CD14-positive monocyte (primary cell): ENCODE results near the gene PAGE2. TPM values are rescaled to one million over a fixed set of nuclear protein-coding genes. Genes with fewer than 3 reads are reported as not detected.

Experiments used
- DNase-seq, 3 donors: peaks; one replicate each; pipeline ENCODE4 v3.0.0-alpha.2; 2011 to 2022
- H2AFZ ChIP-seq: 2 replicates; pipeline ENCODE4 v1.6.0; 2012; ENCODE audit warnings: mild to moderate bottlenecking, low read depth, low read length, inconsistent platforms; ENCODE audit not compliant: insufficient read depth, poor library complexity, severe bottlenecking
- H3K27ac ChIP-seq, 2 donors: 1 replicate in 1 of 2; 2 replicates in 1 of 2; pipeline ENCODE4 v1.5.1; 2012 to 2013; ENCODE audit warnings: low read length in 2 of 2, control low read depth in 1 of 2, inconsistent platforms in 1 of 2, low read depth in 1 of 2, mild to moderate bottlenecking in 1 of 2
- H3K27me3 ChIP-seq, 2 donors: one replicate each; pipeline versions ENCODE4 v1.6.0 to v1.6.1; 2011 to 2013; ENCODE audit warnings: low read length in 2 of 2; ENCODE audit not compliant: control insufficient read depth in 2 of 2, insufficient read depth in 2 of 2
- H3K36me3 ChIP-seq, 2 donors: replicated peaks in 1 of 2; 1 replicate in 1 of 2; 2 replicates in 1 of 2; pipeline versions ENCODE4 v1.5.1 to v1.6.1; 2012 to 2013; ENCODE audit warnings: low read length in 2 of 2, control low read depth in 1 of 2, inconsistent platforms in 1 of 2, mild to moderate bottlenecking in 1 of 2; ENCODE audit not compliant: insufficient read depth in 2 of 2, control insufficient read depth in 1 of 2
- H3K4me1 ChIP-seq, 2 donors: 1 replicate in 1 of 2; 2 replicates in 1 of 2; pipeline versions ENCODE4 v1.5.1 to v1.6.1; 2012 to 2013; ENCODE audit warnings: low read length in 2 of 2, control low read depth in 1 of 2, inconsistent platforms in 1 of 2, mild to moderate bottlenecking in 1 of 2, moderate library complexity in 1 of 2; ENCODE audit not compliant: insufficient read depth in 2 of 2, control insufficient read depth in 1 of 2
- H3K4me2 ChIP-seq: replicated peaks from 2 replicates; pipeline ENCODE3; 2012; ENCODE audit warnings: low read length, moderate library complexity, mild to moderate bottlenecking; ENCODE audit not compliant: poor library complexity, severe bottlenecking; ENCODE audit errors: extremely low read depth
- H3K4me3 ChIP-seq, 3 experiments: fragments of 200-600 bp in 1 of 3; sonication (generic) in 1 of 3; replicated peaks in 1 of 3; 1 replicate in 2 of 3; 2 replicates in 1 of 3; pipeline ENCODE4 v1.5.1; 2011 to 2013; ENCODE audit warnings: low read length in 3 of 3, mild to moderate bottlenecking in 3 of 3, control low read depth in 2 of 3, low read depth in 2 of 3, inconsistent platforms in 1 of 3, moderate library complexity in 1 of 3
- H3K79me2 ChIP-seq: 2 replicates; pipeline ENCODE4 v1.6.0; 2012; ENCODE audit warnings: mild to moderate bottlenecking, control low read depth, inconsistent platforms, low read length, moderate library complexity; ENCODE audit not compliant: insufficient read depth
- H3K9ac ChIP-seq: 2 replicates; pipeline ENCODE4 v1.6.0; 2017; ENCODE audit warnings: low read length, mild to moderate bottlenecking; ENCODE audit not compliant: insufficient read depth, poor library complexity, severe bottlenecking
- H3K9me3 ChIP-seq, 2 donors: replicated peaks in 1 of 2; 1 replicate in 1 of 2; 2 replicates in 1 of 2; pipeline versions ENCODE4 v1.5.1 to v1.6.1; 2012 to 2013; ENCODE audit warnings: low read length in 2 of 2, control low read depth in 1 of 2; ENCODE audit not compliant: control insufficient read depth in 1 of 2, insufficient read depth in 1 of 2
- H4K20me1 ChIP-seq: 2 replicates; pipeline ENCODE4 v1.6.0; 2012; ENCODE audit warnings: mild to moderate bottlenecking, low read length, control low read depth, moderate library complexity; ENCODE audit not compliant: insufficient read depth
- H3K27ac Mint-ChIP-seq, 7 donors: one replicate each; pipeline ENCODE4 v1.8.0; 2020; ENCODE audit warnings: mild to moderate bottlenecking in 7 of 7, mixed read lengths in 7 of 7, moderate library complexity in 6 of 7, inconsistent platforms in 2 of 7
- H3K27me3 Mint-ChIP-seq, 3 donors: one replicate each; pipeline ENCODE4 v1.8.0; 2021 to 2022; ENCODE audit warnings: low read depth in 3 of 3, mild to moderate bottlenecking in 3 of 3, mixed read lengths in 3 of 3, moderate library complexity in 3 of 3, inconsistent platforms in 1 of 3
- H3K36me3 Mint-ChIP-seq, 2 donors: one replicate each; pipeline ENCODE4 v1.8.0; 2020; ENCODE audit warnings: mixed read lengths in 2 of 2, inconsistent platforms in 1 of 2, mild to moderate bottlenecking in 1 of 2
- H3K4me1 Mint-ChIP-seq: one replicate; pipeline ENCODE4 v1.8.0; 2020; ENCODE audit warnings: mild to moderate bottlenecking, mixed read lengths
- H3K4me3 Mint-ChIP-seq, 2 donors: one replicate each; pipeline ENCODE4 v1.8.0; 2020; ENCODE audit warnings: mild to moderate bottlenecking in 2 of 2, mixed read lengths in 2 of 2, moderate library complexity in 1 of 2
- H3K9me3 Mint-ChIP-seq, 7 donors: one replicate each; pipeline ENCODE4 v1.8.0; 2020 to 2022; ENCODE audit warnings: mixed read lengths in 7 of 7, mild to moderate bottlenecking in 6 of 7, moderate library complexity in 6 of 7, inconsistent platforms in 2 of 7
- WGBS: methylation state at CpG from one replicate; pipeline ENCODE4 v1.1.5; 2013; ENCODE audit warnings: missing lambda C conversion rate; ENCODE audit not compliant: insufficient coverage; 5-methylcytosine and 5-hydroxymethylcytosine counted together
- intact Hi-C, 2 donors: fragments of 100-400 bp; cut with micrococcal nuclease; formaldehyde crosslinking; loops; one replicate each; pipeline versions ENCODE4 v1.15.0 to v1.15.1; 2023
- polyA minus RNA-seq: library from RNA; depleted of rRNA, polyadenylated mRNA; stranded (reverse); fragments of >200 nt; gene quantifications from 2 replicates; pipeline ENCODE4 v1.2.3, GENCODE V29; 2012
- polyA plus RNA-seq, 3 donors: library from polyadenylated mRNA; depleted of rRNA in 1 of 3; unstranded in 2 of 3; stranded (reverse) in 1 of 3; fragments of 300-500 nt in 2 of 3; fragments of >200 nt in 1 of 3; fragmentation: Illumina TruSeq in 2 of 3; gene quantifications; 1 replicate in 2 of 3; 2 replicates in 1 of 3; pipeline ENCODE4 v1.2.3, GENCODE V29; 2012 to 2021
- total RNA-seq, 12 experiments: library from RNA in 1 of 12; stranded (reverse) in 1 of 12; fragments of 120-200 nt in 1 of 12; gene quantifications; one replicate each; pipeline ENCODE4 v1.2.4 and lab custom pipeline; 2013 to 2026; ENCODE audit warnings: mixed read lengths in 6 of 12, inconsistent platforms in 1 of 12
- TF ChIP-seq, protein P1 (sequence below): fragments of 200-600 bp; IDR thresholded peaks from one replicate; pipeline ENCODE4 v1.8.0; 2022; ENCODE audit warnings: antibody characterized with exemption, mild to moderate bottlenecking

Gene PAGE2
- not detected for total RNA-seq (2013)
- not detected for polyA plus RNA-seq
- not detected in 2 replicates for polyA minus RNA-seq
- 0 to 0.15 (median 0) reads per million in 11 experiments for total RNA-seq (lab: John Stamatoyannopoulos, UW)

GRCh38 chrX:55088795-55089489 lies at the start of gene PAGE2:
PAGE2 (plus strand) TSS chrX:55089018; CDS start chrX:55090021, 1,003 bp downstream.
- Histone ChIP-seq H3K4me2 (no peak within 1 kb of the TSS), H3K27me3 (no peaks in the 10 kb centered on the region), H3K4me3 (no peak within 1 kb of the TSS), H3K4me1 (no peaks in the 10 kb centered on the region), H3K27ac (no peak within 1 kb of the TSS), H2AFZ (no peak within 1 kb of the TSS), H3K9me3 (peaks cover 0 to 4% of the 10 kb centered on the region in 2 donors), H3K36me3 (no peaks in the 10 kb centered on the region), H3K79me2 (no peaks in the 10 kb centered on the region), H3K9ac (no peak within 1 kb of the TSS), H4K20me1 (no peaks in the 10 kb centered on the region)
- intact Hi-C loops: no loop called here
- no peak within 1 kb of the TSS for H3K4me3 Mint-ChIP-seq
- no peak for DNase-seq
- no peak within 1 kb of the TSS for H3K27ac Mint-ChIP-seq
- H3K27me3 Mint-ChIP-seq: peaks cover 0 to 7% (median 1%) of the 10 kb centered on the region in 3 donors
- no peaks in the 10 kb centered on the region for H3K36me3 Mint-ChIP-seq
- H3K4me1 Mint-ChIP-seq: no peaks in the 10 kb centered on the region
- H3K9me3 Mint-ChIP-seq: peaks cover 0 to 13% (median 7%) of the 10 kb centered on the region in 7 donors
- TF ChIP-seq, protein P1, sequence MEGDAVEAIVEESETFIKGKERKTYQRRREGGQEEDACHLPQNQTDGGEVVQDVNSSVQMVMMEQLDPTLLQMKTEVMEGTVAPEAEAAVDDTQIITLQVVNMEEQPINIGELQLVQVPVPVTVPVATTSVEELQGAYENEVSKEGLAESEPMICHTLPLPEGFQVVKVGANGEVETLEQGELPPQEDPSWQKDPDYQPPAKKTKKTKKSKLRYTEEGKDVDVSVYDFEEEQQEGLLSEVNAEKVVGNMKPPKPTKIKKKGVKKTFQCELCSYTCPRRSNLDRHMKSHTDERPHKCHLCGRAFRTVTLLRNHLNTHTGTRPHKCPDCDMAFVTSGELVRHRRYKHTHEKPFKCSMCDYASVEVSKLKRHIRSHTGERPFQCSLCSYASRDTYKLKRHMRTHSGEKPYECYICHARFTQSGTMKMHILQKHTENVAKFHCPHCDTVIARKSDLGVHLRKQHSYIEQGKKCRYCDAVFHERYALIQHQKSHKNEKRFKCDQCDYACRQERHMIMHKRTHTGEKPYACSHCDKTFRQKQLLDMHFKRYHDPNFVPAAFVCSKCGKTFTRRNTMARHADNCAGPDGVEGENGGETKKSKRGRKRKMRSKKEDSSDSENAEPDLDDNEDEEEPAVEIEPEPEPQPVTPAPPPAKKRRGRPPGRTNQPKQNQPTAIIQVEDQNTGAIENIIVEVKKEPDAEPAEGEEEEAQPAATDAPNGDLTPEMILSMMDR: no peak
- 95% methylated on average over 4 of the region's 30 CpGs for WGBS

- Histone ChIP-seq H3K4me2 (no peak overlapping the region), H3K4me1 (no peaks in the 10 kb centered on the region), H3K4me3 (no peak overlapping the region), H3K27me3 (no peaks in the 10 kb centered on the region), H3K36me3 (no peaks in the 10 kb centered on the region), H3K27ac (no peak overlapping the region), H3K9ac (no peak overlapping the region), H4K20me1 (no peaks in the 10 kb centered on the region), H2AFZ (no peak overlapping the region), H3K79me2 (no peaks in the 10 kb centered on the region), H3K9me3 (peaks cover 0 to 3% of the 10 kb centered on the region in 2 donors)
- Mint-ChIP-seq H3K36me3 (no peaks in the 10 kb centered on the region), H3K27ac (no peak overlapping the region), H3K9me3 (peaks cover 0 to 11% (median 0%) of the 10 kb centered on the region in 7 donors), H3K27me3 (peaks cover 0 to 5% (median 0%) of the 10 kb centered on the region in 3 donors), H3K4me1 (no peaks in the 10 kb centered on the region), H3K4me3 (no peak overlapping the region)
- intact Hi-C loops: no loop called here
- TF ChIP-seq, protein P1: no peak
- DNase-seq: no peak
- WGBS: 100% methylated on average over 1 of the region's 3 CpGs
These were observed 49.3 kb upstream of the PAGE2 start for GRCh38 chrX:55039471-55039870.
